ENCODE data around the gene CPNE1. TPM values are rescaled to one million over a fixed set of nuclear protein-coding genes. Genes with fewer than 3 reads are reported as not detected.
A peak's percentile ranks its signal among the peaks of the same experiment; 100 is the strongest.

CPNE1 gene
- total and polyA plus RNA-seq, 2 donors (not counting 1 experiment from before 2014, with no cell fraction given), result 88.8 to 146 TPM

DNA sequence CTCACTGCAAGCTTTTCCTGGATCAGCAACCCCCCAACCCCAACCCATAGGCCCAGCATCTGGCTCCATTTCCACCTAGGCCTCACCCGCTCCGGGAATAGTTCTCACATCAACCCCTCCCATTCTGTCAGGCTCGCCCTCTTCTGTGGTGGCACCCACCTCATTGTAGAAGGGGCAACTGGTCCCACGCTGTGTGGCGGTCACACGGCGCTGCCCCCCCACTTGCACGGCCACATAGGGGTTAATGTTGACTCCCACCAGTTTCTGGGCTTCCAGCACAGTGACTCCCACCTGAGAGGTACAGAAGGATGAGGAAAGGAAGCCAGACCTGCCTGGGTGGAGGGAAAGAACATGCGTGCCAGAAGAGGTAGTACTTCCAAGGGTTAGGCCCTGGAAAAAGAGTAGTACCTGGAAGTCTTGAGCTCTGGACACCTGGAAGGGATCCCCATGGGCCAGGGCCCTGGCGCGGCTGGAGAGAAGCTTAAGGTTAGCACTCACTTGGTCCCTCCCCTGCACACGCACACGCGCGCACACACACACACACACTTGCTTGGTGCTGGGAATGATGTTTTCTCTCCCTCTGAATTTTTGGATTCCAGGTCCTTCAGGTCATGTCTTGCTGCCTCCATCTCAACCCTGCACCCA is 61.7 kb downstream of the CPNE1 start:
- H3K27ac ChIP-seq (ENCODE audit: insufficient read depth, low read length), result no peak overlapping the region
- H3K36me3 ChIP-seq (ENCODE audit: control insufficient read depth, insufficient read depth, low read length), result no peaks in the 10 kb centered on the region
- no peaks in the 10 kb centered on the region for H3K9me3 ChIP-seq (ENCODE audit: control insufficient read depth, insufficient read depth, low read depth, low read length)
- no peak overlapping the region for H3K9ac ChIP-seq (ENCODE audit: insufficient read depth, low read length)
- peaks cover 6% of the 10 kb centered on the region for H3K4me1 ChIP-seq (ENCODE audit: control insufficient read depth, extremely low read depth, insufficient read depth, low read length)
- no peak overlapping the region for H3K4me2 ChIP-seq (ENCODE audit: extremely low read depth, insufficient read depth, low read length)
- no peaks in the 10 kb centered on the region for H3K79me2 ChIP-seq (ENCODE audit: control insufficient read depth, insufficient read depth, low read length)
- TF ChIP-seq EZH2 (IDR thresholded peaks at IDR 0.05; ENCODE audit: low read length, missing control alignments), result no peak
- TF ChIP-seq, protein P1, sequence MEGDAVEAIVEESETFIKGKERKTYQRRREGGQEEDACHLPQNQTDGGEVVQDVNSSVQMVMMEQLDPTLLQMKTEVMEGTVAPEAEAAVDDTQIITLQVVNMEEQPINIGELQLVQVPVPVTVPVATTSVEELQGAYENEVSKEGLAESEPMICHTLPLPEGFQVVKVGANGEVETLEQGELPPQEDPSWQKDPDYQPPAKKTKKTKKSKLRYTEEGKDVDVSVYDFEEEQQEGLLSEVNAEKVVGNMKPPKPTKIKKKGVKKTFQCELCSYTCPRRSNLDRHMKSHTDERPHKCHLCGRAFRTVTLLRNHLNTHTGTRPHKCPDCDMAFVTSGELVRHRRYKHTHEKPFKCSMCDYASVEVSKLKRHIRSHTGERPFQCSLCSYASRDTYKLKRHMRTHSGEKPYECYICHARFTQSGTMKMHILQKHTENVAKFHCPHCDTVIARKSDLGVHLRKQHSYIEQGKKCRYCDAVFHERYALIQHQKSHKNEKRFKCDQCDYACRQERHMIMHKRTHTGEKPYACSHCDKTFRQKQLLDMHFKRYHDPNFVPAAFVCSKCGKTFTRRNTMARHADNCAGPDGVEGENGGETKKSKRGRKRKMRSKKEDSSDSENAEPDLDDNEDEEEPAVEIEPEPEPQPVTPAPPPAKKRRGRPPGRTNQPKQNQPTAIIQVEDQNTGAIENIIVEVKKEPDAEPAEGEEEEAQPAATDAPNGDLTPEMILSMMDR (conservative IDR thresholded peaks at IDR 0.05 in 1 of 2, IDR thresholded peaks at IDR 0.05 in 1 of 2; ENCODE audit: low read depth in 1 of 2, low read length in 2 of 2), result no peak
- DNase-seq (ENCODE audit: low read depth in 2 of 2), result no peak
- H2AFZ ChIP-seq (ENCODE audit: low read length), result no peak overlapping the region
- H3K4me3 ChIP-seq (replicated peaks in 1 of 4; ENCODE audit: control extremely low read depth in 1 of 4, insufficient read depth in 1 of 4, low read depth in 3 of 4, low read length in 4 of 4), result no peak overlapping the region
- peaks cover 7% of the 10 kb centered on the region for H3K27me3 ChIP-seq (ENCODE audit: control insufficient read depth, insufficient read depth, low read length)
- H4K20me1 ChIP-seq (ENCODE audit: control insufficient read depth, extremely low read depth, insufficient read depth, low read length), result no peaks in the 10 kb centered on the region

DNA sequence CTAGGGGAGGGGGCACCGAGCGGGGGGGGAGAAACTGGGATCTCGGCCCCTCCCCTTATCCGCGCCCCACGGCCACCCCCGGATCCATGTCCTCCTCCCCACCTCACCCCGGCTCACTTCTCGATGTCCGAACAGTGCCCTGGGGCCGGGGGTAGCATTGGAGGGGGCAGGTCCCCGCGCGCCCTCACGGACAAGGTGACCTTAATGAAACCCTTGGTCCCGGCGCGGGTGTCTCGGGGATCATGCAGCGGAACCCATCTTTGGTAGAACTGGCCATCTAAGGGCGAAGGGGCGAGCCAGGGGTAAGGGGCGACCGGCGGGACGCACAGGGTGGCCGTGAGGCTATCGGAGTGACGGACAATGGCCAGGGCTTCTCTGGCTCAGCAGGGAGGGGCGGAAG is 62.7 kb downstream of the CPNE1 start:
- peaks cover 6% of the 10 kb centered on the region for H3K4me1 ChIP-seq (ENCODE audit: control insufficient read depth, extremely low read depth, insufficient read depth, low read length)
- no peak overlapping the region for H3K9ac ChIP-seq (ENCODE audit: insufficient read depth, low read length)
- peak overlapping the region in 1 of 4 experiments; percentile 48 for H3K4me3 ChIP-seq (replicated peaks in 1 of 4; ENCODE audit: control extremely low read depth in 1 of 4, insufficient read depth in 1 of 4, low read depth in 3 of 4, low read length in 4 of 4)
- H2AFZ ChIP-seq (ENCODE audit: low read length), result no peak overlapping the region
- peak overlapping the region; percentile 95 for H3K4me2 ChIP-seq (ENCODE audit: extremely low read depth, insufficient read depth, low read length)
- peaks cover 7% of the 10 kb centered on the region for H3K27me3 ChIP-seq (ENCODE audit: control insufficient read depth, insufficient read depth, low read length)
- no peaks in the 10 kb centered on the region for H3K79me2 ChIP-seq (ENCODE audit: control insufficient read depth, insufficient read depth, low read length)
- no peaks in the 10 kb centered on the region for H4K20me1 ChIP-seq (ENCODE audit: control insufficient read depth, extremely low read depth, insufficient read depth, low read length)
- H3K9me3 ChIP-seq (ENCODE audit: control insufficient read depth, insufficient read depth, low read depth, low read length), result no peaks in the 10 kb centered on the region
- H3K27ac ChIP-seq (ENCODE audit: insufficient read depth, low read length), result no peak overlapping the region
- H3K36me3 ChIP-seq (ENCODE audit: control insufficient read depth, insufficient read depth, low read length), result no peaks in the 10 kb centered on the region
- TF ChIP-seq, protein P1 (conservative IDR thresholded peaks at IDR 0.05 in 1 of 2, IDR thresholded peaks at IDR 0.05 in 1 of 2; ENCODE audit: low read depth in 1 of 2, low read length in 2 of 2), result no peak
- no peak for TF ChIP-seq EZH2 (IDR thresholded peaks at IDR 0.05; ENCODE audit: low read length, missing control alignments)
- DNase-seq (ENCODE audit: low read depth in 2 of 2), result no peak

DNA sequence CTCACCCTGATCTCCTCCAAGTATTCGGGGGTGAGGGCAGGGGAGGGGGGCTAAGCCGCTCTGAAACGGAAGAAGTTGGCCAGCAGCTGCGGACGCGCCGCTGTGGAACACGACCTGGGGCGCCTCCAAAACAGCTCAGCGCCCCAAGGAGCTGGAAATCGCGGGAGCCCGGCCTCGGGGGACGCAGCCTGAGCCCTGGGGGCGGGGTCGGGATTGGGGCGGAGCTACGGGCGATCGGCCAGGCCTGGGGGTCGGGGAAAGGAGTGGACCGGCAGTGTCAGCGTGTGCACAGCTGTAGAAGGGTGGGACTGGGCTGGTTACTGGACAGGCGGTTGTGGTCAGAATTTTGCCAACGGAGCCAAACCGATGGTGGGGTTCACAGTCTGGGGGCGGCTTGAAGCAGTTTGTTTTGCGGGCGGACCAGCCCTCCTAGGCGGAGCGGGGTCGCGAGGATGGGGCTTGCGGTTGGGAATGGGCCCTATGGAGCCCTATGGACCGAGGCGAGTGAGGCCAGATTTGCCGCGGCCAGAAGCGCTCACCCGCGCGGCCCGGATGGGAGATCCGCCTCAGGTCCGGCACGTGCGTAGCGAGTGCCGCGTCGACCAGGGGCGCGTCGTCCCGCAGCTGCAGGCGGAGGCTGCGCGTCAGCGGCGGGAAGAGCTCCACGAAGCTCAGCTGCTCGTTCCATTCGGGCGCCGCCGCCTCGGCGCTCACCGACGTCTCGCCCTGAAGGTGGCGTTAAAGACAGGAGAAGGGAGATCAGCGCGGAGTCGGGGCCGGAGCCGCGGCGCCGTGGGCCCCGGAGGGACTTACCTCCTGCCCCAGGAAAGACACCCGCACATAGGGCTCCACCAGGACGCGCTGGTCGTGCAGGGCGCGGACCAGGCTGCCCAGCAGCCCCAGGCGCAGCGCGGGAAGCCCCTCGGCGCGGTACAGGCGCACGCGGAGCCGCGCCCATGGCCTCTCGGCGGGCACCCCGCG is 63.4 kb downstream of the CPNE1 start:
- DNase-seq (ENCODE audit: low read depth in 2 of 2), result peak; percentile 72 to 76
- peaks cover 6% of the 10 kb centered on the region for H3K4me1 ChIP-seq (ENCODE audit: control insufficient read depth, extremely low read depth, insufficient read depth, low read length)
- peak overlapping the region; percentile 41 for H2AFZ ChIP-seq (ENCODE audit: low read length)
- no peaks in the 10 kb centered on the region for H4K20me1 ChIP-seq (ENCODE audit: control insufficient read depth, extremely low read depth, insufficient read depth, low read length)
- peak overlapping the region; percentile 30 for H3K9ac ChIP-seq (ENCODE audit: insufficient read depth, low read length)
- H3K9me3 ChIP-seq (ENCODE audit: control insufficient read depth, insufficient read depth, low read depth, low read length), result no peaks in the 10 kb centered on the region
- peaks cover 7% of the 10 kb centered on the region for H3K27me3 ChIP-seq (ENCODE audit: control insufficient read depth, insufficient read depth, low read length)
- peak overlapping the region; percentile 95 for H3K4me2 ChIP-seq (ENCODE audit: extremely low read depth, insufficient read depth, low read length)
- H3K79me2 ChIP-seq (ENCODE audit: control insufficient read depth, insufficient read depth, low read length), result no peaks in the 10 kb centered on the region
- H3K4me3 ChIP-seq (replicated peaks in 1 of 4; ENCODE audit: control extremely low read depth in 1 of 4, insufficient read depth in 1 of 4, low read depth in 3 of 4, low read length in 4 of 4), result peak overlapping the region; percentile 24 to 48 (median 25)
- no peak overlapping the region for H3K27ac ChIP-seq (ENCODE audit: insufficient read depth, low read length)
- no peaks in the 10 kb centered on the region for H3K36me3 ChIP-seq (ENCODE audit: control insufficient read depth, insufficient read depth, low read length)
- peak; percentile 78 for TF ChIP-seq EZH2 (IDR thresholded peaks at IDR 0.05; ENCODE audit: low read length, missing control alignments)
- TF ChIP-seq, protein P1 (conservative IDR thresholded peaks at IDR 0.05 in 1 of 2, IDR thresholded peaks at IDR 0.05 in 1 of 2; ENCODE audit: low read depth in 1 of 2, low read length in 2 of 2), result peak; percentile 22 to 37

Data from fibroblast of lung (primary cell).